Astrocyte (in vitro differentiated cells and primary cell): ENCODE data around the gene COL8A2.

ENCODE experiments used
- EZH2 ChIP-seq: IDR thresholded peaks from 2 replicates; pipeline ENCODE4 v1.6.1; 2012; ENCODE audit warnings: mild to moderate bottlenecking, low read length, inconsistent platforms; ENCODE audit not compliant: insufficient read depth
- TF ChIP-seq, protein P1 (sequence below): IDR thresholded peaks from 2 replicates; pipeline ENCODE4 v1.5.1; 2011; ENCODE audit warnings: low read depth, mild to moderate bottlenecking, inconsistent platforms, low read length, moderate library complexity; ENCODE audit not compliant: insufficient read depth

DNA sequence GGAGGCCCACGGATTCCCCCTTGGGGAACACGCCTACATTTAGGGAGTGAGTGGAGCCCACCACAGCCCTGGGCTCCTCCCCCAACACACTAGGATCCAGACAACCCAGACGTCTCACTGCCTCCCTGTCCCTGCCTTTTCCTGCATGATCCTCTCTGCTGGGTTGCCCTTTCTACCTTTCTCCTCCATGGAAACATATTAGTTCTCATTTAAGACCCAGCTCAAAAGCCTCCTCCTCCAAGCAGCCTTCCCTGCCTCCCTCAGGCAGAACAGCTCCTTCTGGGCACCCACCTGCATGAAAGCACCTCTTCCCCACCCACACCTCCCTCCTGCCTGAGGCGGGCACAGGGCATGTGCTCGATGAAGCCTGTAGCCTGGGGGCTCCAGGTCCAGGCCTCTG lies 10.7 kb downstream of the COL8A2 start:
- TF ChIP-seq, protein P1, sequence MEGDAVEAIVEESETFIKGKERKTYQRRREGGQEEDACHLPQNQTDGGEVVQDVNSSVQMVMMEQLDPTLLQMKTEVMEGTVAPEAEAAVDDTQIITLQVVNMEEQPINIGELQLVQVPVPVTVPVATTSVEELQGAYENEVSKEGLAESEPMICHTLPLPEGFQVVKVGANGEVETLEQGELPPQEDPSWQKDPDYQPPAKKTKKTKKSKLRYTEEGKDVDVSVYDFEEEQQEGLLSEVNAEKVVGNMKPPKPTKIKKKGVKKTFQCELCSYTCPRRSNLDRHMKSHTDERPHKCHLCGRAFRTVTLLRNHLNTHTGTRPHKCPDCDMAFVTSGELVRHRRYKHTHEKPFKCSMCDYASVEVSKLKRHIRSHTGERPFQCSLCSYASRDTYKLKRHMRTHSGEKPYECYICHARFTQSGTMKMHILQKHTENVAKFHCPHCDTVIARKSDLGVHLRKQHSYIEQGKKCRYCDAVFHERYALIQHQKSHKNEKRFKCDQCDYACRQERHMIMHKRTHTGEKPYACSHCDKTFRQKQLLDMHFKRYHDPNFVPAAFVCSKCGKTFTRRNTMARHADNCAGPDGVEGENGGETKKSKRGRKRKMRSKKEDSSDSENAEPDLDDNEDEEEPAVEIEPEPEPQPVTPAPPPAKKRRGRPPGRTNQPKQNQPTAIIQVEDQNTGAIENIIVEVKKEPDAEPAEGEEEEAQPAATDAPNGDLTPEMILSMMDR, result no peak
- TF ChIP-seq EZH2, result no peak
